ENCODE results near the gene ITPR3. TPM values are rescaled to one million over a fixed set of nuclear protein-coding genes. Genes with fewer than 3 reads are reported as not detected.

The ITPR3 gene
- total and polyA plus RNA-seq, 2 experiments from 2014 or later: 0.13 to 1.1 TPM

DNA sequence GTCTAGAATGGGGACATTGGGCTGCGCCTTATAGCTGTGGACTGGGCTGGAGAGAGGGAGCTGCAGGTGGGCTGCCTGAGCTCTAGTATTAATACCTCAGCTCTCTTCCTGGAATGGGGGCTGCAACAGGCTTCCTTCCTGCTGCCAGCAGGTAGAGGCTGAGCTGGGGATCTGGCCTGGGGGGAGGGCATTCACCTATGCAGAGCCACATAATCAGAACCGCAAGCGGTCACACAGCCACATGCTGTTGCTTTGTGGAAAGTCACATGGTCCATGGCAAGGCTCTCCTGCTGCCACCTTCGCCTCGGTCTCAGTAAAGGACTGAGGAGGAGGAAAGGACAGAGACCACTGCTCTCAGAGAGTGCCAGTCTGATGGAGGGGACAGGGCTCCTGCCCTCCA lies 35.7 kb downstream of the ITPR3 start:
- Histone ChIP-seq H3K4me1 (ENCODE audit: low read depth) (no peaks in the 10 kb centered on the region), H3K9me3 (ENCODE audit: low read depth) (no peaks in the 10 kb centered on the region), H3K36me3 (no peaks in the 10 kb centered on the region), H3K4me3 (no peak overlapping the region), H3K27me3 (no peaks in the 10 kb centered on the region), H3K27ac (no peak overlapping the region)
- TF ChIP-seq, protein P1, sequence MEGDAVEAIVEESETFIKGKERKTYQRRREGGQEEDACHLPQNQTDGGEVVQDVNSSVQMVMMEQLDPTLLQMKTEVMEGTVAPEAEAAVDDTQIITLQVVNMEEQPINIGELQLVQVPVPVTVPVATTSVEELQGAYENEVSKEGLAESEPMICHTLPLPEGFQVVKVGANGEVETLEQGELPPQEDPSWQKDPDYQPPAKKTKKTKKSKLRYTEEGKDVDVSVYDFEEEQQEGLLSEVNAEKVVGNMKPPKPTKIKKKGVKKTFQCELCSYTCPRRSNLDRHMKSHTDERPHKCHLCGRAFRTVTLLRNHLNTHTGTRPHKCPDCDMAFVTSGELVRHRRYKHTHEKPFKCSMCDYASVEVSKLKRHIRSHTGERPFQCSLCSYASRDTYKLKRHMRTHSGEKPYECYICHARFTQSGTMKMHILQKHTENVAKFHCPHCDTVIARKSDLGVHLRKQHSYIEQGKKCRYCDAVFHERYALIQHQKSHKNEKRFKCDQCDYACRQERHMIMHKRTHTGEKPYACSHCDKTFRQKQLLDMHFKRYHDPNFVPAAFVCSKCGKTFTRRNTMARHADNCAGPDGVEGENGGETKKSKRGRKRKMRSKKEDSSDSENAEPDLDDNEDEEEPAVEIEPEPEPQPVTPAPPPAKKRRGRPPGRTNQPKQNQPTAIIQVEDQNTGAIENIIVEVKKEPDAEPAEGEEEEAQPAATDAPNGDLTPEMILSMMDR (IDR thresholded peaks at IDR 0.05; ENCODE audit: low read depth, low read length): no peak
- DNase-seq (ENCODE audit: low read depth in 1 of 2, low spot score in 1 of 2): no peak

GRCh38 chr6:33658982-33659689 lies 38.0 kb downstream of the ITPR3 start:
- no peak overlapping the region for H3K4me3 ChIP-seq
- no peaks in the 10 kb centered on the region for H3K36me3 ChIP-seq
- no peak for DNase-seq (ENCODE audit: low read depth in 1 of 2, low spot score in 1 of 2)
- no peak overlapping the region for H3K27ac ChIP-seq
- H3K4me1 ChIP-seq (ENCODE audit: low read depth): no peaks in the 10 kb centered on the region
- no peaks in the 10 kb centered on the region for H3K27me3 ChIP-seq
- no peaks in the 10 kb centered on the region for H3K9me3 ChIP-seq (ENCODE audit: low read depth)
- TF ChIP-seq, protein P1 (IDR thresholded peaks at IDR 0.05; ENCODE audit: low read depth, low read length): no peak

- Histone ChIP-seq H3K9me3 (ENCODE audit: low read depth) (no peaks in the 10 kb centered on the region), H3K4me1 (ENCODE audit: low read depth) (no peaks in the 10 kb centered on the region), H3K4me3 (no peak overlapping the region), H3K36me3 (no peaks in the 10 kb centered on the region), H3K27ac (no peak overlapping the region), H3K27me3 (no peaks in the 10 kb centered on the region)
- no peak for DNase-seq (ENCODE audit: low read depth in 1 of 2, low spot score in 1 of 2)
- TF ChIP-seq, protein P1 (IDR thresholded peaks at IDR 0.05; ENCODE audit: low read depth, low read length): no peak
Observed at GRCh38 chr6:33659986-33660385, 38.9 kb downstream of the ITPR3 start.

DNA sequence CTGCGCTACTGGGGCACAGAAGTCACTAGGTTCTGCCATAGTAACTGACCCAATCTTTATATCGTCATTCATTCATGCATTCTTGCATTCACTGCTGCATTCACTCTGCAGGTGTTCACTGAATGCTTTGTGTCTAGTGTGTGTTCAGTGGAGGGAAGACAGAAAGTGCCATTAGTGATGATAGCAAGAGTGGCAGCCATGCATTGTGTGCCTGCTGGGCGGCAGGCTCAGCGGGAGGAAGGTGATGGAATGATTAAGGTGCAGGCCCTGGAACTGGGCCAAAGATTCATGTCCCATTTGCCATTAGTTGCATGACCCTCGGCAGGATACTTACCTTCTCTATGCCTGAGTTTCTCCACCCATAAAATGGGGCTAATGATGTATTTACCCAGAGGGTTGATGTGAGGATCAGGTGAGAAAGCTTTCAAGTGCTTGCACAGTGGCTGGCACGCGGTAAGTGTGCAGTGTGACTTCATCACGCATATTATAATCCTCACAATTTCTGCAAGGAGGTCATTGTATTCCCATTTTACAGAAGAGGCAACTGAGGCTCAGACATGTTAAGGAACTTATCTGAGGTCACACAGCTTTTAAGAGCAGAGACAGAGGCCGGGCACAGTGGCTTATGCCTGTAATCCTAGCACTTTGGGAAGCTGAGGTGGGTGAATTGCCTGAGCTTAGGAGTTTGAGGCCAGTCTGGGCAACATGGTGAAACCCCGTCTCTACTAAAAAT lies 40.1 kb downstream of the ITPR3 start:
- H3K36me3 ChIP-seq: no peaks in the 10 kb centered on the region
- no peaks in the 10 kb centered on the region for H3K9me3 ChIP-seq (ENCODE audit: low read depth)
- no peak for DNase-seq (ENCODE audit: low read depth in 1 of 2, low spot score in 1 of 2)
- no peaks in the 10 kb centered on the region for H3K4me1 ChIP-seq (ENCODE audit: low read depth)
- H3K27me3 ChIP-seq: no peaks in the 10 kb centered on the region
- H3K27ac ChIP-seq: no peak overlapping the region
- TF ChIP-seq, protein P1 (IDR thresholded peaks at IDR 0.05; ENCODE audit: low read depth, low read length): no peak
- no peak overlapping the region for H3K4me3 ChIP-seq

DNA sequence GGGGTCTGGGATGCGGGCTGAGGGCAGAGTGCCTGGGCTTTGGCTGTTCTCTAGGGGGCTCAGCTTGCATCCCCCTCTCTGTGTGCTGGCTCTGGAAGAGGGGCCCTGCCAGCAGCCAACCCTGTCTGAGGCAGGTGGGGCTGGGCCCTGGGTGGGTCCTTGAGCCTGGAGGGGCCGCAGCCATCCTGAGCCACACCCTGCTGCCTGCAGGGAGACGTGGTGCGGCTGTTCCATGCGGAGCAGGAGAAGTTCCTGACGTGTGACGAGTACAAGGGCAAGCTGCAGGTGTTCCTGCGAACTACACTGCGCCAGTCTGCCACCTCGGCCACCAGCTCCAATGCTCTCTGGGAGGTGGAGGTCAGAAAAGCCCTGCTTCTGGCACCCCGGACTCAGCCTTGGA lies 41.2 kb downstream of the ITPR3 start:
- no peak for DNase-seq (ENCODE audit: low read depth in 1 of 2, low spot score in 1 of 2)
- TF ChIP-seq, protein P1 (IDR thresholded peaks at IDR 0.05; ENCODE audit: low read depth, low read length): no peak
- Histone ChIP-seq H3K36me3 (no peaks in the 10 kb centered on the region), H3K9me3 (ENCODE audit: low read depth) (no peaks in the 10 kb centered on the region), H3K27ac (no peak overlapping the region), H3K27me3 (no peaks in the 10 kb centered on the region), H3K4me1 (ENCODE audit: low read depth) (no peaks in the 10 kb centered on the region), H3K4me3 (no peak overlapping the region)

All from cardiac muscle cell (in vitro differentiated cells and primary cell).